ENCODE measurements around the gene BABAM2. TPM values are rescaled to one million over a fixed set of nuclear protein-coding genes. Genes with fewer than 3 reads are reported as not detected.
A peak's percentile ranks its signal among the peaks of the same experiment; 100 is the strongest.
"Not testable (repeated sequence)": the region's sequence is repeated elsewhere in the genome, so short reads cannot be mapped to it uniquely, and the experiment has no call there.

BABAM2 gene
- total RNA-seq, 6 experiments from 2014 or later = 17.1 to 39.4 (median 25.5) TPM

GRCh38 chr2:28102455-28102874 is 211.9 kb downstream of the BABAM2 start:
- no peaks in the 10 kb centered on the region for H3K27me3 ChIP-seq
- H3K4me1 ChIP-seq = no peaks in the 10 kb centered on the region
- peak; percentile 36 to 79 (median 42) for ATAC-seq
- TF ChIP-seq, protein P1, sequence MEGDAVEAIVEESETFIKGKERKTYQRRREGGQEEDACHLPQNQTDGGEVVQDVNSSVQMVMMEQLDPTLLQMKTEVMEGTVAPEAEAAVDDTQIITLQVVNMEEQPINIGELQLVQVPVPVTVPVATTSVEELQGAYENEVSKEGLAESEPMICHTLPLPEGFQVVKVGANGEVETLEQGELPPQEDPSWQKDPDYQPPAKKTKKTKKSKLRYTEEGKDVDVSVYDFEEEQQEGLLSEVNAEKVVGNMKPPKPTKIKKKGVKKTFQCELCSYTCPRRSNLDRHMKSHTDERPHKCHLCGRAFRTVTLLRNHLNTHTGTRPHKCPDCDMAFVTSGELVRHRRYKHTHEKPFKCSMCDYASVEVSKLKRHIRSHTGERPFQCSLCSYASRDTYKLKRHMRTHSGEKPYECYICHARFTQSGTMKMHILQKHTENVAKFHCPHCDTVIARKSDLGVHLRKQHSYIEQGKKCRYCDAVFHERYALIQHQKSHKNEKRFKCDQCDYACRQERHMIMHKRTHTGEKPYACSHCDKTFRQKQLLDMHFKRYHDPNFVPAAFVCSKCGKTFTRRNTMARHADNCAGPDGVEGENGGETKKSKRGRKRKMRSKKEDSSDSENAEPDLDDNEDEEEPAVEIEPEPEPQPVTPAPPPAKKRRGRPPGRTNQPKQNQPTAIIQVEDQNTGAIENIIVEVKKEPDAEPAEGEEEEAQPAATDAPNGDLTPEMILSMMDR (IDR thresholded peaks at IDR 0.05) = no peak
- TF ChIP-seq POLR2A (IDR thresholded peaks at IDR 0.05) = no peak
- DNase-seq = no peak
- 75% methylated on average over 1 of the region's 1 CpG for WGBS (ENCODE audit: insufficient coverage, low coverage, low lambda C conversion rate, missing lambda C conversion rate)
- intact Hi-C loops (cut with DNase I) = no loop called here
- no peaks in the 10 kb centered on the region for H3K36me3 ChIP-seq
- H3K4me3 ChIP-seq = no peak overlapping the region
- H3K27ac ChIP-seq = no peak overlapping the region
- H3K9me3 ChIP-seq = no peaks in the 10 kb centered on the region

GRCh38 chr2:28103611-28104010 is 213.1 kb downstream of the BABAM2 start:
- DNase-seq (no peak), ATAC-seq (no peak)
- 94% methylated on average over 2 of the region's 2 CpGs for WGBS (ENCODE audit: insufficient coverage, low coverage, low lambda C conversion rate, missing lambda C conversion rate)
- H3K4me3 ChIP-seq = no peak overlapping the region
- H3K36me3 ChIP-seq = no peaks in the 10 kb centered on the region
- no peaks in the 10 kb centered on the region for H3K4me1 ChIP-seq
- H3K27ac ChIP-seq = no peak overlapping the region
- intact Hi-C loops (cut with DNase I) = no loop called here
- no peaks in the 10 kb centered on the region for H3K9me3 ChIP-seq
- H3K27me3 ChIP-seq = no peaks in the 10 kb centered on the region
- TF ChIP-seq POLR2A (IDR thresholded peaks at IDR 0.05) = no peak
- TF ChIP-seq, protein P1 (IDR thresholded peaks at IDR 0.05) = no peak

DNA sequence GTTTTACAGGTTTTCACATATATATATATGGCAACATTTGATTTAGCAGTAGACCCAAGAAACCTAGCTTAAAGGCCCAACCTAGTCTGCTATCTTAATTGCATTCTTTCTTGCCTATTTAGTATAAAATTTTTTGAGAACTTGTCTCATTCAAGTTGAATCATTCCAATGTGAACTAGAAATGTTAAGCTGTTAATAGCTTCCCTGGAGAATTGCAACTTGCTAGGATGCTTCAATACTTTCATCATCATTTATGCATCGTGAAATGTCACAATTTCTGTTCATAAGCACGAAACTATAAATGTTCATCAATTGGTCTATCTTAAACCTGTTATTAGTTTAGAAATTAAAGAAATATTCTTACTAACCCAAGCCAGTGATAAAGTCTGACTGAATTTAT is 217.6 kb downstream of the BABAM2 start:
- no peaks in the 10 kb centered on the region for H3K27me3 ChIP-seq
- 86% methylated on average over 2 of the region's 2 CpGs for WGBS (ENCODE audit: insufficient coverage, low coverage, low lambda C conversion rate, missing lambda C conversion rate)
- H3K4me3 ChIP-seq = no peak overlapping the region
- intact Hi-C loops (cut with DNase I) = no loop called here
- H3K4me1 ChIP-seq = no peaks in the 10 kb centered on the region
- DNase-seq (no peak), ATAC-seq (no peak)
- TF ChIP-seq, protein P1 (IDR thresholded peaks at IDR 0.05) = no peak
- no peak for TF ChIP-seq POLR2A (IDR thresholded peaks at IDR 0.05)
- no peak overlapping the region for H3K27ac ChIP-seq
- no peaks in the 10 kb centered on the region for H3K36me3 ChIP-seq
- no peaks in the 10 kb centered on the region for H3K9me3 ChIP-seq

- DNase-seq; H3K9me3 ChIP-seq; H3K27ac ChIP-seq; H3K36me3 ChIP-seq; H3K27me3 ChIP-seq; intact Hi-C loops (cut with DNase I); H3K4me3 ChIP-seq; ATAC-seq; H3K4me1 ChIP-seq: not testable (repeated sequence)
Observed at GRCh38 chr2:28113771-28114170, 223.2 kb downstream of the BABAM2 start.

- DNase-seq = no peak
- no peaks in the 10 kb centered on the region for H3K4me1 ChIP-seq
- no peaks in the 10 kb centered on the region for H3K27me3 ChIP-seq
- no peaks in the 10 kb centered on the region for H3K36me3 ChIP-seq
- H3K27ac ChIP-seq = no peak overlapping the region
- H3K4me3 ChIP-seq = no peak overlapping the region
- intact Hi-C loops (cut with DNase I) = no loop called here
- 45% methylated on average over 2 of the region's 2 CpGs for WGBS (ENCODE audit: insufficient coverage, low coverage, low lambda C conversion rate, missing lambda C conversion rate)
- no peak for ATAC-seq
- TF ChIP-seq, protein P1 (IDR thresholded peaks at IDR 0.05) = no peak
- TF ChIP-seq POLR2A (IDR thresholded peaks at IDR 0.05) = no peak
- no peaks in the 10 kb centered on the region for H3K9me3 ChIP-seq
Observed at GRCh38 chr2:28117104-28117596, 226.6 kb downstream of the BABAM2 start.

Measured in right lobe of liver (tissue), 6 donors.